CD4-positive, alpha-beta T cell (primary cell): Measurements from ENCODE around the gene PFN4. TPM values are rescaled to one million over a fixed set of nuclear protein-coding genes. Genes with fewer than 3 reads are reported as not detected.
A peak's percentile ranks its signal among the peaks of the same experiment; 100 is the strongest.

Experiments
- ATAC-seq: fragments of 200-7000 bp; cut with Tn5 transposase; one replicate; pipeline ENCODE4 v1.10.0; 2022; ENCODE audit warnings: mild to moderate bottlenecking; ENCODE audit not compliant: poor library complexity
- CTCF ChIA-PET: fragments of 350-600 bp; sonication (Branson Sonifier 250); formaldehyde crosslinking; loops from one replicate; lab custom pipeline; 2021; ENCODE audit warnings: antibody characterized with exemption, inconsistent platforms; lab: Charles Lee
- POLR2A ChIA-PET: fragments of 350-600 bp; sonication (Branson Sonifier 250); formaldehyde crosslinking; loops from one replicate; lab custom pipeline; 2021; ENCODE audit warnings: antibody characterized with exemption, inconsistent platforms; lab: Charles Lee
- DNase-seq, 14 experiments: peaks; one replicate each; pipeline ENCODE4 v3.0.0-alpha.2; 2013 to 2020; ENCODE audit warnings: mixed read lengths in 2 of 14
- H3K27ac ChIP-seq, 2 donors: one replicate each; pipeline versions ENCODE4 v1.5.1 to v1.7.0; 2013; ENCODE audit warnings: low read length in 2 of 2, low read depth in 1 of 2, mild to moderate bottlenecking in 1 of 2
- H3K27me3 ChIP-seq, 2 experiments: 1 replicate in 1 of 2; 2 replicates in 1 of 2; pipeline versions ENCODE4 v1.6.1 to v1.7.0; 2013; ENCODE audit warnings: low read length in 2 of 2, control low read depth in 1 of 2, mild to moderate bottlenecking in 1 of 2, moderate library complexity in 1 of 2; ENCODE audit not compliant: insufficient read depth in 2 of 2, control insufficient read depth in 1 of 2
- H3K36me3 ChIP-seq: one replicate; pipeline ENCODE4 v1.6.1; 2013; ENCODE audit warnings: low read length, control low read depth; ENCODE audit not compliant: insufficient read depth
- H3K4me1 ChIP-seq: one replicate; pipeline ENCODE4 v1.6.1; 2013; ENCODE audit warnings: low read length, control low read depth; ENCODE audit not compliant: insufficient read depth
- H3K4me3 ChIP-seq: one replicate; pipeline ENCODE4 v1.5.1; 2013; ENCODE audit warnings: mild to moderate bottlenecking, low read length, moderate library complexity
- H3K9me3 ChIP-seq, 2 experiments: 1 replicate in 1 of 2; 2 replicates in 1 of 2; pipeline versions ENCODE4 v1.6.1 to v1.7.0; 2013; ENCODE audit warnings: low read length in 2 of 2, mild to moderate bottlenecking in 2 of 2, control low read depth in 1 of 2, moderate library complexity in 1 of 2; ENCODE audit not compliant: control insufficient read depth in 1 of 2, insufficient read depth in 1 of 2
- H3K27ac Mint-ChIP-seq: one replicate; pipeline ENCODE4 v1.8.0; 2020; ENCODE audit warnings: mixed read lengths
- H3K27me3 Mint-ChIP-seq: one replicate; pipeline ENCODE4 v1.8.0; 2021; ENCODE audit warnings: mixed read lengths
- H3K36me3 Mint-ChIP-seq: one replicate; pipeline ENCODE4 v1.8.0; 2021; ENCODE audit warnings: low read depth, mixed read lengths
- H3K4me1 Mint-ChIP-seq: one replicate; pipeline ENCODE4 v1.8.0; 2021; ENCODE audit warnings: low read depth, mixed read lengths
- H3K4me3 Mint-ChIP-seq: one replicate; pipeline ENCODE4 v1.8.0; 2020; ENCODE audit warnings: mild to moderate bottlenecking, mixed read lengths
- H3K9me3 Mint-ChIP-seq: one replicate; pipeline ENCODE4 v1.8.0; 2020; ENCODE audit warnings: mixed read lengths
- CTCF ChIP-seq: fragments of 200-600 bp; IDR thresholded peaks from one replicate; pipeline ENCODE4 v1.8.0; 2022; ENCODE audit warnings: antibody characterized with exemption, mild to moderate bottlenecking
- intact Hi-C, 2 experiments: fragments of 100-400 bp; cut with DNase I in 1 of 2; cut with micrococcal nuclease in 1 of 2; formaldehyde crosslinking; loops; one replicate each; pipeline versions ENCODE4 v1.15.1 to v1.9.0; 2023 to 2025; cut with DNase I, micrococcal nuclease
- total RNA-seq, 174 experiments: library from RNA in 2 of 174; stranded (reverse) in 2 of 174; gene quantifications; one replicate each; pipeline ENCODE4 v1.2.3 and lab custom pipeline; 2021 to 2026

The PFN4 gene
- total RNA-seq, 2 experiments from 2014 or later = not detected

DNA sequence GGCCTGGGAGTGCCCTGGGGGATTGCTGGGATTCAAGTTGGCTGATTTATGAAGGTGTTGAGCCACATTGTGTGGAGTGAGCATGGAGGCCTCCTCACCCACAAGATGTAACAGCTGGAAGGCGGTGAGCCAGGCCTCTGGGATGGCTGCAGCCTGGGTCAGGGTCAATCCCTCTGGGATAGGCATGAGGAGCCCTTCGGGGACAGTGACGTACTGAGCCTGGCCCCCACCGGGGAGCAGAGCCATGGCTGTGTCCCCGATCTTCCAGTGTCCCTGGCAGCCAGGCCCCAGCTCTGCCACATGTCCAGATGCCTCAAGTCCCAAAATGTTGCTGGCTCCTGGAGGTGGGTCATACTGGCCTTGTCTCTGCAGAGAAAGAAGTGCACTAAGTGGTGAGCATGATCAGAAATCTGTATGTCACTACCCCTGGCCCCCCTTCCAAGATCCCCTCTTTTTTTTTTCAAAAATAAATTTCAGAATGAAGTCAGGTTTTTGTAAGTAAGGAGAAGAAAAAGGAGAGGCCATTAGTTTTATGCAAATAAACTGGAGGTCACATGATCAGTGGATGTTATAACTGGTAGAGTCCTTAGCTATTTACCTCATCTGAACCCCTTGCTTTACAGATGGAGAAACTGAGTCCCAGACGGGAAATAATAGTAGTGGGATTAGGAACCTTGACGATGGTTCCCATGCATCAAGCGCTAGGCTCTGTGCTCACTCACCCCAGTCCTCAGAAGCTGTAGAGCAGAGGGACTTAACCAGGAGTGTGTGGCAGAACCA is 40.2 kb downstream of the PFN4 start:
- peaks cover 24% of the 10 kb centered on the region for H3K36me3 Mint-ChIP-seq
- peak overlapping the region; percentile 82 for H3K27ac Mint-ChIP-seq
- ChIA-PET CTCF (interaction anchor here (0.9 to 3.1 kb wide), 4 partner anchors 36 to 259 kb away, joined by 4 to 51 read pairs (median 23); partner anchors contain the start of genes ATAD2B and WDCP), POLR2A (interaction anchor here (0.7 to 3.1 kb wide), 6 partner anchors 36 to 277 kb away, joined by 4 to 33 read pairs (median 7); partner anchors contain the start of genes ATAD2B, ITSN2 and WDCP)
- H3K27ac ChIP-seq = no peak overlapping the region
- peaks cover 14% of the 10 kb centered on the region for H3K36me3 ChIP-seq
- H3K4me3 Mint-ChIP-seq = peak overlapping the region; percentile 91
- H3K4me1 ChIP-seq = peaks cover 19% of the 10 kb centered on the region
- no peaks in the 10 kb centered on the region for H3K27me3 Mint-ChIP-seq
- H3K4me3 ChIP-seq = no peak overlapping the region
- H3K27me3 ChIP-seq = no peaks in the 10 kb centered on the region
- H3K9me3 Mint-ChIP-seq = no peaks in the 10 kb centered on the region
- no peak for TF ChIP-seq CTCF
- intact Hi-C loops = no loop called here
- no peaks in the 10 kb centered on the region for H3K9me3 ChIP-seq
- peaks cover 21% of the 10 kb centered on the region for H3K4me1 Mint-ChIP-seq
- ATAC-seq (no peak), DNase-seq (no peak)

DNA sequence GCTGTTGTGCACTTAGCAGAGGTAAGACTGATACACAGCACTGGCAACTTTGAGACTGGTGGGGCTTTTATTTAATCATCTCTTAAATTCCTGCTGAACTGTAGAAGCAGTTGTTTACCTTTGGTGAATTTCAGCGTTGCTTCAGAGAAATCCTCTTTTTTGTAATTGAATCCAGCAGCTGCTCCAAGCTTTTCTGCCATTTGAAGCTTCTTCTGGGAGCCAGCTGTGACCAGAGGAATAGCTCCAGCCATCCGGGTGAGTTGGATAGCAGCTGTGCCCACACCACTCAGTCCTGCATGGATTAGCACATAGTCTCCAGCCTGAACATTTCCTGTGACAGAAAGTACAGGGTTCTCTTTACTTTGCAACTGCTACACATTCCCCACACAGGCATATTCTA is 42.4 kb downstream of the PFN4 start:
- Mint-ChIP-seq H3K4me3 (no peak overlapping the region), H3K4me1 (peaks cover 34% of the 10 kb centered on the region), H3K36me3 (peaks cover 20% of the 10 kb centered on the region), H3K27ac (no peak overlapping the region), H3K9me3 (no peaks in the 10 kb centered on the region), H3K27me3 (no peaks in the 10 kb centered on the region)
- H3K27ac ChIP-seq = no peak overlapping the region
- ATAC-seq = no peak
- no peaks in the 10 kb centered on the region for H3K9me3 ChIP-seq
- intact Hi-C loops = no loop called here
- no peak for TF ChIP-seq CTCF
- peaks cover 8% of the 10 kb centered on the region for H3K36me3 ChIP-seq
- peaks cover 34% of the 10 kb centered on the region for H3K4me1 ChIP-seq
- DNase-seq = no peak
- CTCF ChIA-PET = no interaction called here
- no peaks in the 10 kb centered on the region for H3K27me3 ChIP-seq
- no peak overlapping the region for H3K4me3 ChIP-seq
- POLR2A ChIA-PET = no interaction called here

GRCh38 chr2:24077879-24078278 is 45.3 kb downstream of the PFN4 start:
- H3K36me3 ChIP-seq = peaks cover 18% of the 10 kb centered on the region
- H3K9me3 ChIP-seq = no peaks in the 10 kb centered on the region
- Mint-ChIP-seq H3K27me3 (no peaks in the 10 kb centered on the region), H3K36me3 (peaks cover 42% of the 10 kb centered on the region), H3K9me3 (no peaks in the 10 kb centered on the region), H3K4me3 (peak overlapping the region; percentile 97), H3K4me1 (peaks cover 33% of the 10 kb centered on the region), H3K27ac (peak overlapping the region; percentile 98)
- no peak overlapping the region for H3K4me3 ChIP-seq
- TF ChIP-seq CTCF = no peak
- no peak for ATAC-seq
- POLR2A ChIA-PET = interaction anchor here (1.4 to 2.8 kb wide), 3 partner anchors 30 to 151 kb away, joined by 6 to 132 read pairs (median 6); partner anchors contain the start of genes ATAD2B and WDCP
- H3K4me1 ChIP-seq = peaks cover 27% of the 10 kb centered on the region
- no peak for DNase-seq
- no peaks in the 10 kb centered on the region for H3K27me3 ChIP-seq
- H3K27ac ChIP-seq = peak overlapping the region in 1 of 2 donors; percentile 95
- CTCF ChIA-PET = no interaction called here
- intact Hi-C loops = loop anchor here (1.0 to 10.0 kb wide), 7 partner anchors 31 to 1957 kb away; partner anchors contain the start of genes ATAD2B (in 1 of the 2), CENPO (in 1 of the 2), ITSN2 (in 1 of the 2) and NCOA1 (in 1 of the 2)
